HEK293 (cell line): ENCODE results near the gene SULF2.

Source experiments
- KLF16 ChIP-seq: fragments of 450-650 bp; formaldehyde crosslinking; IDR thresholded peaks from 2 replicates; pipeline ENCODE4 v1.5.1; 2017; ENCODE audit warnings: missing biosample characterization, missing genetic modification characterization
- ZBTB48 ChIP-seq: fragments of 450-650 bp; formaldehyde crosslinking; IDR thresholded peaks from 2 replicates; pipeline ENCODE4 v1.5.1; 2016; ENCODE audit warnings: missing biosample characterization, missing genetic modification characterization
- ZNF239 ChIP-seq: fragments of 450-650 bp; formaldehyde crosslinking; IDR thresholded peaks from 2 replicates; pipeline ENCODE4 v1.5.1; 2016; ENCODE audit warnings: missing biosample characterization, missing genetic modification characterization
- TF ChIP-seq, protein P1 (sequence below): fragments of 450-650 bp; formaldehyde crosslinking; IDR thresholded peaks from 2 replicates; pipeline ENCODE4 v1.5.1; 2016; ENCODE audit warnings: missing biosample characterization, missing genetic modification characterization
- TF ChIP-seq, protein P2 (sequence below): fragments of 450-650 bp; formaldehyde crosslinking; IDR thresholded peaks from 2 replicates; pipeline ENCODE4 v1.5.1; 2016; ENCODE audit warnings: missing biosample characterization, missing genetic modification characterization
- TF ChIP-seq, protein P3 (sequence below): fragments of 450-650 bp; formaldehyde crosslinking; IDR thresholded peaks from 2 replicates; pipeline ENCODE4 v1.5.1; 2017; ENCODE audit warnings: missing biosample characterization, missing genetic modification characterization
- TF ChIP-seq, protein P4 (sequence below): fragments of 450-650 bp; formaldehyde crosslinking; IDR thresholded peaks from 2 replicates; pipeline ENCODE4 v1.5.1; 2016; ENCODE audit warnings: missing biosample characterization, missing genetic modification characterization

DNA sequence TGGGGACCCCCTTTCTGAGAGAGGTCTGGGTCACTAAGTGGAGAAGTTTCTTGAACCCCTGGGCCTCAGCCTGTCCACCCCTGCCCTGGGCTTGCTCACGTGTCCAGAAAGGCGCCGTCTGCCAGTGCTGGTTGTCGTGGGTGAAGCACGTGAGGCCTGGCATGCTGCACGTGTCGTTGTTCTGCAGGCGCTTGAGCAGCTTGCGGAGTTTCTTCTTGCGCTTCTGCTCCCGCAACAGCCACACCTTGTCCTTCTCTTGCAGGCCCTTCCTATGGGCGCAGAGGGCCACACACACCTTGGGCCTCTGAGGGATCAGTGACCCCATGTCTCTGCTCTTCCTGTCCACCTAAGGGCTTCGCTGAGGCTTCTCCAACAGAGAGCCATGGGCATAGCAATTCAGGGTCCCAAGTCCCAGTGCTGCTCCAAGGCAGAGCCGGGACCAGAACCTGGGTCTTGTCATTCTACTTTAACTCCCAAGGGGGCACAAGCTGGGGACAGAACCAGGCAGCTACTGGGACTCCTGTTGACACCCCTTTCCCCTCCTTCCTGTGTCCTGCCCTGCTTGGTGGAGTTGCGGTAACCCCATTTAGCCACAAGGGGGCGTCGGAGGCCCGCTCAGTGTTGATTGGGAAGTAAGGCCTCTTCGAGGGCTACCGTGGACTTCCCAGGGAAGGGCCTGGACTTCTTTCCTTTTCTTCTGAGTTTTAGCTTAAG is 121.8 kb downstream of the SULF2 start:
- TF ChIP-seq, protein P1, sequence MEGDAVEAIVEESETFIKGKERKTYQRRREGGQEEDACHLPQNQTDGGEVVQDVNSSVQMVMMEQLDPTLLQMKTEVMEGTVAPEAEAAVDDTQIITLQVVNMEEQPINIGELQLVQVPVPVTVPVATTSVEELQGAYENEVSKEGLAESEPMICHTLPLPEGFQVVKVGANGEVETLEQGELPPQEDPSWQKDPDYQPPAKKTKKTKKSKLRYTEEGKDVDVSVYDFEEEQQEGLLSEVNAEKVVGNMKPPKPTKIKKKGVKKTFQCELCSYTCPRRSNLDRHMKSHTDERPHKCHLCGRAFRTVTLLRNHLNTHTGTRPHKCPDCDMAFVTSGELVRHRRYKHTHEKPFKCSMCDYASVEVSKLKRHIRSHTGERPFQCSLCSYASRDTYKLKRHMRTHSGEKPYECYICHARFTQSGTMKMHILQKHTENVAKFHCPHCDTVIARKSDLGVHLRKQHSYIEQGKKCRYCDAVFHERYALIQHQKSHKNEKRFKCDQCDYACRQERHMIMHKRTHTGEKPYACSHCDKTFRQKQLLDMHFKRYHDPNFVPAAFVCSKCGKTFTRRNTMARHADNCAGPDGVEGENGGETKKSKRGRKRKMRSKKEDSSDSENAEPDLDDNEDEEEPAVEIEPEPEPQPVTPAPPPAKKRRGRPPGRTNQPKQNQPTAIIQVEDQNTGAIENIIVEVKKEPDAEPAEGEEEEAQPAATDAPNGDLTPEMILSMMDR (tag by site-specific recombination), result peak; percentile 87
- TF ChIP-seq, protein P2, sequence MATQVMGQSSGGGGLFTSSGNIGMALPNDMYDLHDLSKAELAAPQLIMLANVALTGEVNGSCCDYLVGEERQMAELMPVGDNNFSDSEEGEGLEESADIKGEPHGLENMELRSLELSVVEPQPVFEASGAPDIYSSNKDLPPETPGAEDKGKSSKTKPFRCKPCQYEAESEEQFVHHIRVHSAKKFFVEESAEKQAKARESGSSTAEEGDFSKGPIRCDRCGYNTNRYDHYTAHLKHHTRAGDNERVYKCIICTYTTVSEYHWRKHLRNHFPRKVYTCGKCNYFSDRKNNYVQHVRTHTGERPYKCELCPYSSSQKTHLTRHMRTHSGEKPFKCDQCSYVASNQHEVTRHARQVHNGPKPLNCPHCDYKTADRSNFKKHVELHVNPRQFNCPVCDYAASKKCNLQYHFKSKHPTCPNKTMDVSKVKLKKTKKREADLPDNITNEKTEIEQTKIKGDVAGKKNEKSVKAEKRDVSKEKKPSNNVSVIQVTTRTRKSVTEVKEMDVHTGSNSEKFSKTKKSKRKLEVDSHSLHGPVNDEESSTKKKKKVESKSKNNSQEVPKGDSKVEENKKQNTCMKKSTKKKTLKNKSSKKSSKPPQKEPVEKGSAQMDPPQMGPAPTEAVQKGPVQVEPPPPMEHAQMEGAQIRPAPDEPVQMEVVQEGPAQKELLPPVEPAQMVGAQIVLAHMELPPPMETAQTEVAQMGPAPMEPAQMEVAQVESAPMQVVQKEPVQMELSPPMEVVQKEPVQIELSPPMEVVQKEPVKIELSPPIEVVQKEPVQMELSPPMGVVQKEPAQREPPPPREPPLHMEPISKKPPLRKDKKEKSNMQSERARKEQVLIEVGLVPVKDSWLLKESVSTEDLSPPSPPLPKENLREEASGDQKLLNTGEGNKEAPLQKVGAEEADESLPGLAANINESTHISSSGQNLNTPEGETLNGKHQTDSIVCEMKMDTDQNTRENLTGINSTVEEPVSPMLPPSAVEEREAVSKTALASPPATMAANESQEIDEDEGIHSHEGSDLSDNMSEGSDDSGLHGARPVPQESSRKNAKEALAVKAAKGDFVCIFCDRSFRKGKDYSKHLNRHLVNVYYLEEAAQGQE (tag by site-specific recombination), result no peak
- TF ChIP-seq, protein P3, sequence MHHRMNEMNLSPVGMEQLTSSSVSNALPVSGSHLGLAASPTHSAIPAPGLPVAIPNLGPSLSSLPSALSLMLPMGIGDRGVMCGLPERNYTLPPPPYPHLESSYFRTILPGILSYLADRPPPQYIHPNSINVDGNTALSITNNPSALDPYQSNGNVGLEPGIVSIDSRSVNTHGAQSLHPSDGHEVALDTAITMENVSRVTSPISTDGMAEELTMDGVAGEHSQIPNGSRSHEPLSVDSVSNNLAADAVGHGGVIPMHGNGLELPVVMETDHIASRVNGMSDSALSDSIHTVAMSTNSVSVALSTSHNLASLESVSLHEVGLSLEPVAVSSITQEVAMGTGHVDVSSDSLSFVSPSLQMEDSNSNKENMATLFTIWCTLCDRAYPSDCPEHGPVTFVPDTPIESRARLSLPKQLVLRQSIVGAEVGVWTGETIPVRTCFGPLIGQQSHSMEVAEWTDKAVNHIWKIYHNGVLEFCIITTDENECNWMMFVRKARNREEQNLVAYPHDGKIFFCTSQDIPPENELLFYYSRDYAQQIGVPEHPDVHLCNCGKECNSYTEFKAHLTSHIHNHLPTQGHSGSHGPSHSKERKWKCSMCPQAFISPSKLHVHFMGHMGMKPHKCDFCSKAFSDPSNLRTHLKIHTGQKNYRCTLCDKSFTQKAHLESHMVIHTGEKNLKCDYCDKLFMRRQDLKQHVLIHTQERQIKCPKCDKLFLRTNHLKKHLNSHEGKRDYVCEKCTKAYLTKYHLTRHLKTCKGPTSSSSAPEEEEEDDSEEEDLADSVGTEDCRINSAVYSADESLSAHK (tag by site-specific recombination), result no peak
- TF ChIP-seq, protein P4, sequence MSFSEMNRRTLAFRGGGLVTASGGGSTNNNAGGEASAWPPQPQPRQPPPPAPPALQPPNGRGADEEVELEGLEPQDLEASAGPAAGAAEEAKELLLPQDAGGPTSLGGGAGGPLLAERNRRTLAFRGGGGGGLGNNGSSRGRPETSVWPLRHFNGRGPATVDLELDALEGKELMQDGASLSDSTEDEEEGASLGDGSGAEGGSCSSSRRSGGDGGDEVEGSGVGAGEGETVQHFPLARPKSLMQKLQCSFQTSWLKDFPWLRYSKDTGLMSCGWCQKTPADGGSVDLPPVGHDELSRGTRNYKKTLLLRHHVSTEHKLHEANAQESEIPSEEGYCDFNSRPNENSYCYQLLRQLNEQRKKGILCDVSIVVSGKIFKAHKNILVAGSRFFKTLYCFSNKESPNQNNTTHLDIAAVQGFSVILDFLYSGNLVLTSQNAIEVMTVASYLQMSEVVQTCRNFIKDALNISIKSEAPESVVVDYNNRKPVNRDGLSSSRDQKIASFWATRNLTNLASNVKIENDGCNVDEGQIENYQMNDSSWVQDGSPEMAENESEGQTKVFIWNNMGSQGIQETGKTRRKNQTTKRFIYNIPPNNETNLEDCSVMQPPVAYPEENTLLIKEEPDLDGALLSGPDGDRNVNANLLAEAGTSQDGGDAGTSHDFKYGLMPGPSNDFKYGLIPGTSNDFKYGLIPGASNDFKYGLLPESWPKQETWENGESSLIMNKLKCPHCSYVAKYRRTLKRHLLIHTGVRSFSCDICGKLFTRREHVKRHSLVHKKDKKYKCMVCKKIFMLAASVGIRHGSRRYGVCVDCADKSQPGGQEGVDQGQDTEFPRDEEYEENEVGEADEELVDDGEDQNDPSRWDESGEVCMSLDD (tag by site-specific recombination), result no peak
- TF ChIP-seq ZBTB48 (tag by site-specific recombination) (no peak), ZNF239 (tag by site-specific recombination) (no peak), KLF16 (no peak)
